ENCODE results near the gene ENOX1.

Gene ENOX1

GRCh38 chr13:43653395-43653794 is 133.4 kb downstream of the ENOX1 start:
- TF ChIP-seq, protein P1, sequence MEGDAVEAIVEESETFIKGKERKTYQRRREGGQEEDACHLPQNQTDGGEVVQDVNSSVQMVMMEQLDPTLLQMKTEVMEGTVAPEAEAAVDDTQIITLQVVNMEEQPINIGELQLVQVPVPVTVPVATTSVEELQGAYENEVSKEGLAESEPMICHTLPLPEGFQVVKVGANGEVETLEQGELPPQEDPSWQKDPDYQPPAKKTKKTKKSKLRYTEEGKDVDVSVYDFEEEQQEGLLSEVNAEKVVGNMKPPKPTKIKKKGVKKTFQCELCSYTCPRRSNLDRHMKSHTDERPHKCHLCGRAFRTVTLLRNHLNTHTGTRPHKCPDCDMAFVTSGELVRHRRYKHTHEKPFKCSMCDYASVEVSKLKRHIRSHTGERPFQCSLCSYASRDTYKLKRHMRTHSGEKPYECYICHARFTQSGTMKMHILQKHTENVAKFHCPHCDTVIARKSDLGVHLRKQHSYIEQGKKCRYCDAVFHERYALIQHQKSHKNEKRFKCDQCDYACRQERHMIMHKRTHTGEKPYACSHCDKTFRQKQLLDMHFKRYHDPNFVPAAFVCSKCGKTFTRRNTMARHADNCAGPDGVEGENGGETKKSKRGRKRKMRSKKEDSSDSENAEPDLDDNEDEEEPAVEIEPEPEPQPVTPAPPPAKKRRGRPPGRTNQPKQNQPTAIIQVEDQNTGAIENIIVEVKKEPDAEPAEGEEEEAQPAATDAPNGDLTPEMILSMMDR (IDR thresholded peaks at IDR 0.05; ENCODE audit: extremely low read depth, insufficient read depth, missing control alignments), result no peak
- in situ Hi-C loops (cut with MboI; ENCODE audit: low pct_unique_long_range_greater_than_20kb, low sequenced_read_pairs, unreplicated experiment), result no loop called here
- no peak for DNase-seq (ENCODE audit: low spot score)

GRCh38 chr13:43652760-43653159 is 134.0 kb downstream of the ENOX1 start:
- TF ChIP-seq, protein P1 (IDR thresholded peaks at IDR 0.05; ENCODE audit: extremely low read depth, insufficient read depth, missing control alignments), result no peak
- in situ Hi-C loops (cut with MboI; ENCODE audit: low pct_unique_long_range_greater_than_20kb, low sequenced_read_pairs, unreplicated experiment), result no loop called here
- no peak for DNase-seq (ENCODE audit: low spot score)

DNA sequence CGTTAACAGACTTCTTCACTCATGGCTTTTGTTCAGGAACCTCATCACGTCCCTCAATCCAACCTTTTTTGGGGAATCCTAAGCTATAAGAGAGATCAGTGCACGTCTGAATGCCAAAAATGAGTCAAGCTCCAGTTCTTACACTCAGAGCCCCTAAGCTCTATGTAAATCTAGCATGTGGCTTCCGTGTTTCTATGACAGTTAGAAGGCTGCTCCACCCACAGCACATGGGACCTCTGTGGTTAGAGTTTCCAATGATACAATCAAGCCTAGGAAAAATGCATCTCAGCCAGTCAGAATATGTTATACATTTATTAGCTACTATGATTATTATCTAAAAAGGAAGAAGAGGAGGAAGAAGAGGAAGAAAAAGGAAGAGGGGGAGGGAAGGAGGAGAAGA is 135.9 kb downstream of the ENOX1 start:
- TF ChIP-seq, protein P1 (IDR thresholded peaks at IDR 0.05; ENCODE audit: extremely low read depth, insufficient read depth, missing control alignments), result no peak
- no peak for DNase-seq (ENCODE audit: low spot score)
- in situ Hi-C loops (cut with MboI; ENCODE audit: low pct_unique_long_range_greater_than_20kb, low sequenced_read_pairs, unreplicated experiment), result no loop called here

DNA sequence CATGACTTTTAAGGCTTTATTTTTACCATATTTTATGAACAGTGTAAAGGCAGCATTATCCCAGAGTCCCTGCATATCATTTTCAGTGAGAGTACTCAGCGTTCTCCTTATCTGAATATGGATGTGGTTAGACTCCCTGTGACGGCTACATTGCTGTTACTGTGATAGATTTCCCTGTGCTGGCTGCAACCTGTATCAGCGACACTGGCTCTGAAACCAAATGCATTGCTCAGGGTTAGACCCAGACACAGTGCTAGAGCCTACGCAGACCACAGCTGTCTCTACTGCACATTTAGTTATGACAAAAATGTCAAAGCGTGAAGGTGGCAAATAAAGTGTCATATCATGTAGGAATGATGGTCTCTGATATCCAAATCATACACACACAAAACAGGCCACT is 138.0 kb downstream of the ENOX1 start:
- in situ Hi-C loops (cut with MboI; ENCODE audit: low pct_unique_long_range_greater_than_20kb, low sequenced_read_pairs, unreplicated experiment), result no loop called here
- TF ChIP-seq, protein P1 (IDR thresholded peaks at IDR 0.05; ENCODE audit: extremely low read depth, insufficient read depth, missing control alignments), result no peak
- no peak for DNase-seq (ENCODE audit: low spot score)

- in situ Hi-C loops (cut with MboI; ENCODE audit: low pct_unique_long_range_greater_than_20kb, low sequenced_read_pairs, unreplicated experiment), result no loop called here
- TF ChIP-seq, protein P1 (IDR thresholded peaks at IDR 0.05; ENCODE audit: extremely low read depth, insufficient read depth, missing control alignments), result no peak
- no peak for DNase-seq (ENCODE audit: low spot score)
These were observed 139.3 kb downstream of the ENOX1 start for GRCh38 chr13:43647471-43647870.

DNA sequence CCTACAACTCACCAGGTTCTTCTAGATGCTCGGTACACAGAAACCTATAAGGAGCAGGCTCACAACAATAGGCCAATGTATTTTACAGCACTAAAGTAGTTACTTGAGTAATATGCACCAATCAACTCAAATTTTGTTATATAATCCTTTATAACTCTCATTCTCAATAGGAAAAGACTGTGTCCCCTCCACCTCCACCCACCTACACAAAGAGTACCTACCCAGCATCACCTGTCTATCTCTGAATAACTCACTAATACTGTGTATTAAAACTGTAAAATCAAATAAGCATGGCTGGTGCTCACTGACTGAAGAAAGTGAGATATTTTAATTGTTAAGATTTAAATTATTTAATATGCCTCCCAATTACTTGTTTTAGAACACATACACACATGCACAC is 146.3 kb downstream of the ENOX1 start:
- in situ Hi-C loops (cut with MboI; ENCODE audit: low pct_unique_long_range_greater_than_20kb, low sequenced_read_pairs, unreplicated experiment), result no loop called here
- DNase-seq (ENCODE audit: low spot score), result no peak
- TF ChIP-seq, protein P1 (IDR thresholded peaks at IDR 0.05; ENCODE audit: extremely low read depth, insufficient read depth, missing control alignments), result no peak

DNA sequence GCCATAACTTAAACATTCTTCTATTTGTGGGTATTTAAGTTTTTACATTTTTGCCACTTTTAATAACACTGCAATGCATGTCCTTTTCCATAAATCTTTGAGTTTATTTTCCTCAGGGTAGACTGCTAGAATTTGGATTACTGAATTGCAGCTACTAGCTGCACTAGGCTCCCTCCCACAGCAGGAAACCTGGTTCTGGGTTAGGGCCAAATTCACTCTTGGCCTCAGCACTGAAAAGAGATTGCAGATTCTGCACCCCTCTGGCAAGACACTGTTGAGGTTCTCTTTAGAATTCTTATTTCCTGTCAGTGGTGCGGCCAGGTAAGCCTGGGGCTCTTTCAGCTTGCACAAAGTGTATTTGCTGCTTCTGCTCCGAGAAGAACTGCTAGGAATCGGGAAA is 155.7 kb downstream of the ENOX1 start:
- TF ChIP-seq, protein P1 (IDR thresholded peaks at IDR 0.05; ENCODE audit: extremely low read depth, insufficient read depth, missing control alignments), result no peak
- in situ Hi-C loops (cut with MboI; ENCODE audit: low pct_unique_long_range_greater_than_20kb, low sequenced_read_pairs, unreplicated experiment), result no loop called here

More for the DNA sequence above, 155.7 kb downstream of the ENOX1 start:
- no peak for DNase-seq (ENCODE audit: low spot score)
